NT2/D1 (cell line): ENCODE data around the gene TTC29.

ENCODE experiments used
- DNase-seq: peaks from one replicate; pipeline ENCODE4 v3.0.0-alpha.2; 2011; ENCODE audit warnings: low read depth, low spot score
- H3K27me3 ChIP-seq: 2 replicates; pipeline ENCODE4 v1.6.0; 2011; ENCODE audit warnings: mild to moderate bottlenecking; ENCODE audit not compliant: insufficient read length, insufficient read depth
- H3K36me3 ChIP-seq: 2 replicates; pipeline ENCODE4 v1.6.1; 2011; ENCODE audit warnings: mild to moderate bottlenecking, low read length, mixed read lengths; ENCODE audit not compliant: insufficient read depth, insufficient read length
- H3K4me1 ChIP-seq: 2 replicates; pipeline ENCODE4 v1.5.1; 2011; ENCODE audit not compliant: insufficient read depth, insufficient read length
- H3K4me3 ChIP-seq: 2 replicates; pipeline ENCODE4 v1.5.1; 2011; ENCODE audit warnings: low read depth; ENCODE audit not compliant: insufficient read length
- H3K9ac ChIP-seq: 2 replicates; pipeline ENCODE4 v1.6.0; 2011; ENCODE audit warnings: low read depth; ENCODE audit not compliant: insufficient read length
- H3K9me3 ChIP-seq: 2 replicates; pipeline ENCODE4 v1.5.1; 2011; ENCODE audit warnings: mild to moderate bottlenecking, low read length; ENCODE audit not compliant: insufficient read depth
- SUZ12 ChIP-seq: IDR thresholded peaks from 2 replicates; pipeline ENCODE4 v1.6.1; 2011; ENCODE audit not compliant: insufficient read length, insufficient read depth; ENCODE audit errors: extremely low read depth
- YY1 ChIP-seq: IDR thresholded peaks from 2 replicates; pipeline ENCODE4 v1.6.1; 2011; ENCODE audit not compliant: insufficient read length, insufficient read depth
- ZNF274 ChIP-seq: IDR thresholded peaks from 2 replicates; pipeline ENCODE4 v1.6.1; 2011; ENCODE audit warnings: mild to moderate bottlenecking, low read depth, low read length

TTC29 gene

GRCh38 chr4:146791439-146791838 lies 154.2 kb downstream of the TTC29 start:
- TF ChIP-seq ZNF274 (no peak), SUZ12 (no peak), YY1 (no peak)
- DNase-seq: no peak
- no peaks in the 10 kb centered on the region for H3K36me3 ChIP-seq
- no peaks in the 10 kb centered on the region for H3K4me1 ChIP-seq
- no peaks in the 10 kb centered on the region for H3K27me3 ChIP-seq
- no peak overlapping the region for H3K9ac ChIP-seq
- no peaks in the 10 kb centered on the region for H3K9me3 ChIP-seq
- no peak overlapping the region for H3K4me3 ChIP-seq

GRCh38 chr4:146790515-146790914 lies 155.1 kb downstream of the TTC29 start:
- H3K4me3 ChIP-seq: no peak overlapping the region
- no peaks in the 10 kb centered on the region for H3K36me3 ChIP-seq
- no peaks in the 10 kb centered on the region for H3K27me3 ChIP-seq
- no peak overlapping the region for H3K9ac ChIP-seq
- no peaks in the 10 kb centered on the region for H3K4me1 ChIP-seq
- H3K9me3 ChIP-seq: no peaks in the 10 kb centered on the region
- TF ChIP-seq YY1 (no peak), SUZ12 (no peak), ZNF274 (no peak)
- no peak for DNase-seq

- H3K9ac ChIP-seq: no peak overlapping the region
- H3K27me3 ChIP-seq: no peaks in the 10 kb centered on the region
- TF ChIP-seq YY1: no peak
- no peak for TF ChIP-seq ZNF274
- no peak for TF ChIP-seq SUZ12
- H3K4me3 ChIP-seq: no peak overlapping the region
- DNase-seq: no peak
- no peaks in the 10 kb centered on the region for H3K9me3 ChIP-seq
- H3K4me1 ChIP-seq: no peaks in the 10 kb centered on the region
- H3K36me3 ChIP-seq: no peaks in the 10 kb centered on the region
Observed at GRCh38 chr4:146787731-146788130, 157.9 kb downstream of the TTC29 start.

GRCh38 chr4:146776691-146777090 lies 169.0 kb downstream of the TTC29 start:
- H3K9me3 ChIP-seq: no peaks in the 10 kb centered on the region
- H3K27me3 ChIP-seq: no peaks in the 10 kb centered on the region
- no peak for DNase-seq
- no peaks in the 10 kb centered on the region for H3K36me3 ChIP-seq
- H3K4me3 ChIP-seq: no peak overlapping the region
- H3K4me1 ChIP-seq: no peaks in the 10 kb centered on the region
- no peak overlapping the region for H3K9ac ChIP-seq
- TF ChIP-seq SUZ12 (no peak), YY1 (no peak), ZNF274 (no peak)

- Histone ChIP-seq H3K36me3 (no peaks in the 10 kb centered on the region), H3K4me1 (no peaks in the 10 kb centered on the region), H3K9ac (no peak overlapping the region), H3K4me3 (no peak overlapping the region), H3K9me3 (no peaks in the 10 kb centered on the region), H3K27me3 (no peaks in the 10 kb centered on the region)
- DNase-seq: no peak
- no peak for TF ChIP-seq YY1
- TF ChIP-seq ZNF274: no peak
- no peak for TF ChIP-seq SUZ12
Observed at GRCh38 chr4:146763560-146763959, 182.1 kb downstream of the TTC29 start.

- Histone ChIP-seq H3K27me3 (no peaks in the 10 kb centered on the region), H3K9me3 (no peaks in the 10 kb centered on the region), H3K36me3 (no peaks in the 10 kb centered on the region), H3K4me1 (no peaks in the 10 kb centered on the region), H3K9ac (no peak overlapping the region), H3K4me3 (no peak overlapping the region)
- no peak for DNase-seq
- TF ChIP-seq SUZ12: no peak
- no peak for TF ChIP-seq YY1
- TF ChIP-seq ZNF274: no peak
Observed at GRCh38 chr4:146762016-146762415, 183.6 kb downstream of the TTC29 start.

- no peak for DNase-seq
- Histone ChIP-seq H3K4me3 (no peak overlapping the region), H3K9ac (no peak overlapping the region), H3K36me3 (no peaks in the 10 kb centered on the region), H3K27me3 (no peaks in the 10 kb centered on the region), H3K9me3 (no peaks in the 10 kb centered on the region), H3K4me1 (no peaks in the 10 kb centered on the region)
- no peak for TF ChIP-seq ZNF274
- no peak for TF ChIP-seq YY1
- no peak for TF ChIP-seq SUZ12
Observed at GRCh38 chr4:146742416-146742815, 203.2 kb downstream of the TTC29 start.
